Liver (tissue), 9 donors: Measurements from ENCODE around the gene CDK9. TPM values are rescaled to one million over a fixed set of nuclear protein-coding genes. Genes with fewer than 3 reads are reported as not detected.
A peak's percentile ranks its signal among the peaks of the same experiment; 100 is the strongest.

Source experiments
- DNase-seq: peaks from one replicate; pipeline ENCODE4 v3.0.0-alpha.2; 2017; ENCODE audit warnings: low spot score
- H3K27ac ChIP-seq, 2 donors: one replicate each; pipeline ENCODE4 v1.7.0; 2013; ENCODE audit warnings: inconsistent platforms in 2 of 2, low read length in 2 of 2, control low read depth in 1 of 2, low read depth in 1 of 2, mild to moderate bottlenecking in 1 of 2
- H3K27me3 ChIP-seq, 4 donors: one replicate each; pipeline versions ENCODE4 v1.6.1 to v1.7.0; 2013; ENCODE audit warnings: low read length in 3 of 4, inconsistent platforms in 1 of 4, mild to moderate bottlenecking in 1 of 4, moderate library complexity in 1 of 4; ENCODE audit not compliant: control insufficient read depth in 4 of 4, insufficient read depth in 4 of 4
- H3K36me3 ChIP-seq, 4 donors: one replicate each; pipeline versions ENCODE4 v1.6.1 to v1.7.0; 2013; ENCODE audit warnings: low read length in 3 of 4, mild to moderate bottlenecking in 3 of 4, low read depth in 1 of 4, moderate library complexity in 1 of 4; ENCODE audit not compliant: control insufficient read depth in 4 of 4, insufficient read depth in 3 of 4
- H3K4me1 ChIP-seq, 4 donors: one replicate each; pipeline versions ENCODE4 v1.6.1 to v1.7.0; 2013; ENCODE audit warnings: low read length in 3 of 4, mild to moderate bottlenecking in 3 of 4, moderate library complexity in 1 of 4; ENCODE audit not compliant: control insufficient read depth in 4 of 4, insufficient read depth in 4 of 4
- H3K4me3 ChIP-seq, 3 donors: one replicate each; pipeline versions ENCODE4 v1.6.1 to v1.7.0; 2013; ENCODE audit warnings: low read length in 3 of 3, control low read depth in 1 of 3, low read depth in 1 of 3, mild to moderate bottlenecking in 1 of 3
- H3K9ac ChIP-seq, 2 donors: one replicate each; pipeline ENCODE4 v1.7.0; 2013; ENCODE audit warnings: low read length in 2 of 2, mild to moderate bottlenecking in 2 of 2, moderate library complexity in 2 of 2, control low read depth in 1 of 2, low read depth in 1 of 2
- H3K9me3 ChIP-seq, 4 donors: one replicate each; pipeline versions ENCODE4 v1.6.1 to v1.7.0; 2013; ENCODE audit warnings: low read length in 3 of 4; ENCODE audit not compliant: control insufficient read depth in 4 of 4
- ATF3 ChIP-seq: IDR thresholded peaks from 2 replicates; pipeline ENCODE4 v1.6.1; 2016; ENCODE audit warnings: antibody characterized with exemption
- EGR1 ChIP-seq, 2 donors: IDR thresholded peaks; 2 replicates each; pipeline ENCODE4 v1.6.1; 2016 to 2018; ENCODE audit warnings: antibody characterized with exemption in 2 of 2, low read depth in 2 of 2
- FOXA1 ChIP-seq: IDR thresholded peaks from 2 replicates; pipeline ENCODE4 v1.6.1; 2016; ENCODE audit warnings: antibody characterized with exemption
- FOXA2 ChIP-seq: IDR thresholded peaks from 2 replicates; pipeline ENCODE4 v1.6.1; 2016; ENCODE audit warnings: antibody characterized with exemption
- GABPA ChIP-seq, 2 donors: IDR thresholded peaks in 1 of 2; conservative IDR thresholded peaks in 1 of 2; 2 replicates each; pipeline ENCODE4 v1.6.1; 2016; ENCODE audit warnings: antibody characterized with exemption in 2 of 2, mild to moderate bottlenecking in 1 of 2, moderate library complexity in 1 of 2
- HNF4A ChIP-seq, 2 donors: conservative IDR thresholded peaks; 2 replicates each; pipeline ENCODE4 v1.6.1; 2016; ENCODE audit warnings: antibody characterized with exemption in 2 of 2, mild to moderate bottlenecking in 2 of 2
- HNF4G ChIP-seq: IDR thresholded peaks from 2 replicates; pipeline ENCODE4 v1.6.1; 2016; ENCODE audit warnings: antibody characterized with exemption
- JUND ChIP-seq, 2 donors: IDR thresholded peaks; 2 replicates each; pipeline ENCODE4 v1.6.1; 2016; ENCODE audit warnings: antibody characterized with exemption in 2 of 2
- MAX ChIP-seq: IDR thresholded peaks from 2 replicates; pipeline ENCODE4 v1.6.1; 2016; ENCODE audit warnings: antibody characterized with exemption
- NR2F2 ChIP-seq: IDR thresholded peaks from 2 replicates; pipeline ENCODE4 v1.6.1; 2016; ENCODE audit warnings: antibody characterized with exemption
- RAD21 ChIP-seq, 2 donors: IDR thresholded peaks; 2 replicates each; pipeline ENCODE4 v1.6.1; 2016; ENCODE audit warnings: antibody characterized with exemption in 2 of 2, mild to moderate bottlenecking in 2 of 2
- REST ChIP-seq: IDR thresholded peaks from 2 replicates; pipeline ENCODE4 v1.6.1; 2016; ENCODE audit warnings: antibody characterized with exemption, mild to moderate bottlenecking
- RXRA ChIP-seq, 2 donors: IDR thresholded peaks; 2 replicates each; pipeline ENCODE4 v1.6.1; 2017 to 2018; ENCODE audit warnings: antibody characterized with exemption in 2 of 2, mild to moderate bottlenecking in 1 of 2
- SP1 ChIP-seq: IDR thresholded peaks from 2 replicates; pipeline ENCODE4 v1.6.1; 2018; ENCODE audit warnings: antibody characterized with exemption, mild to moderate bottlenecking
- TAF1 ChIP-seq: conservative IDR thresholded peaks from 2 replicates; pipeline ENCODE4 v1.6.1; 2016; ENCODE audit warnings: antibody characterized with exemption, mild to moderate bottlenecking
- YY1 ChIP-seq: IDR thresholded peaks from 2 replicates; pipeline ENCODE4 v1.6.1; 2016; ENCODE audit warnings: antibody characterized with exemption, mild to moderate bottlenecking
- WGBS: extraction: QIAGEN DNeasy Blood & Tissue Kit; methylation state at CpG from one replicate; pipeline ENCODE4 v1.1.7; 2013; 5-methylcytosine and 5-hydroxymethylcytosine counted together
- polyA plus RNA-seq, 2 donors: library from polyadenylated mRNA; stranded (reverse) in 1 of 2; unstranded in 1 of 2; fragments of 200-250 nt in 1 of 2; fragments of >200 nt in 1 of 2; fragmentation: Nextera tagmentation in 1 of 2; extraction: Ambion mirVana in 1 of 2; gene quantifications; one replicate each; pipeline versions ENCODE4 v1.2.1 to v1.2.3, GENCODE V29; 2013 to 2015
- total RNA-seq, 2 donors: library from RNA; depleted of rRNA; stranded (reverse); fragments of >200 nt; gene quantifications; one replicate each; pipeline ENCODE4 v1.2.3, GENCODE V29; 2014
- donor health status: healthy.
- donor health status: healthy.
- donor health status: healthy.
- donor health status: healthy.
- donor health status: healthy.

CDK9 gene
- total and polyA plus RNA-seq, 4 donors = 31.8 to 41.4 (median 36.8) TPM

GRCh38 chr9:127770905-127771569 lies 14.8 kb upstream of the CDK9 start:
- TF ChIP-seq HNF4A (conservative IDR thresholded peaks at IDR 0.05) (no peak), REST (peak; percentile 63), FOXA1 (peak; percentile 22), FOXA2 (no peak), EGR1 (IDR thresholded peaks at IDR 0.05; ENCODE audit: low read depth in 2 of 2) (peak; percentile 82 to 87), RAD21 (IDR thresholded peaks at IDR 0.05) (peak; percentile 34 to 59), MAX (no peak), NR2F2 (no peak), RXRA (IDR thresholded peaks at IDR 0.05) (peak; percentile 8 to 37), JUND (IDR thresholded peaks at IDR 0.05) (peak in 1 of 2 donors; percentile 18), YY1 (peak; percentile 66), SP1 (peak; percentile 94), HNF4G (no peak), ATF3 (no peak), TAF1 (no peak), GABPA (IDR thresholded peaks at IDR 0.05 in 1 of 2, conservative IDR thresholded peaks at IDR 0.05 in 1 of 2) (no peak)
- DNase-seq = peak; percentile 98
- Histone ChIP-seq H3K4me1 (peaks cover 0 to 10% (median 8%) of the 10 kb centered on the region in 4 donors), H3K27me3 (no peaks in the 10 kb centered on the region), H3K36me3 (no peaks in the 10 kb centered on the region), H3K27ac (peak overlapping the region; percentile 30 to 68), H3K9me3 (no peaks in the 10 kb centered on the region), H3K4me3 (peak overlapping the region; percentile 49 to 61 (median 54)), H3K9ac (peak overlapping the region; percentile 38 to 39)
- 3% methylated on average over 43 of the region's 43 CpGs for WGBS

- H3K9me3 ChIP-seq = no peaks in the 10 kb centered on the region
- H3K9ac ChIP-seq = no peak overlapping the region
- TF ChIP-seq RXRA (IDR thresholded peaks at IDR 0.05) = peak in 1 of 2 donors; percentile 2
- TF ChIP-seq GABPA (IDR thresholded peaks at IDR 0.05 in 1 of 2, conservative IDR thresholded peaks at IDR 0.05 in 1 of 2) = peak in 1 of 2 donors; percentile 25
- TF ChIP-seq SP1 = no peak
- TF ChIP-seq YY1 = peak; percentile 0
- 7% methylated on average over 19 of the region's 19 CpGs for WGBS
- H3K27ac ChIP-seq = no peak overlapping the region
- H3K4me1 ChIP-seq = peaks cover 0 to 10% (median 8%) of the 10 kb centered on the region in 4 donors
- H3K4me3 ChIP-seq = peak overlapping the region in 1 of 3 donors; percentile 54
- no peak for DNase-seq
- H3K27me3 ChIP-seq = no peaks in the 10 kb centered on the region
- H3K36me3 ChIP-seq = no peaks in the 10 kb centered on the region
These were observed 14.2 kb upstream of the CDK9 start for GRCh38 chr9:127771570-127772189.
